Ecto neural progenitor cell (in vitro differentiated cells): ENCODE results near the gene CACNA1I.
"Not testable (repeated sequence)": the region's sequence is repeated elsewhere in the genome, so short reads cannot be mapped to it uniquely, and the experiment has no call there.

ENCODE experiments used
- DNase-seq: peaks from one replicate; pipeline ENCODE4 v3.0.0-alpha.2; 2018; ENCODE audit warnings: low spot score

Gene CACNA1I

GRCh38 chr22:39719559-39720450 is 149.3 kb downstream of the CACNA1I start:
- no peak for DNase-seq

GRCh38 chr22:39721206-39722031 is 150.9 kb downstream of the CACNA1I start:
- DNase-seq, result no peak

GRCh38 chr22:39722032-39722325 is 151.4 kb downstream of the CACNA1I start:
- no peak for DNase-seq

- no peak for DNase-seq
These were observed 151.9 kb downstream of the CACNA1I start for GRCh38 chr22:39722501-39722900.

- DNase-seq, result no peak
These were observed 152.9 kb downstream of the CACNA1I start for GRCh38 chr22:39723463-39723862.

GRCh38 chr22:39723899-39724351 is 153.4 kb downstream of the CACNA1I start:
- DNase-seq, result no peak

GRCh38 chr22:39724390-39724789 is 153.8 kb downstream of the CACNA1I start:
- peak; percentile 42 for DNase-seq

GRCh38 chr22:39724857-39725256 is 154.3 kb downstream of the CACNA1I start:
- no peak for DNase-seq

- DNase-seq, result peak; percentile 38
These were observed 154.9 kb downstream of the CACNA1I start for GRCh38 chr22:39725351-39726035.

- DNase-seq, result peak; percentile 37
These were observed 157.0 kb downstream of the CACNA1I start for GRCh38 chr22:39727541-39727940.

- no peak for DNase-seq
These were observed 157.8 kb downstream of the CACNA1I start for GRCh38 chr22:39728236-39728860.

GRCh38 chr22:39729141-39729934 is 158.8 kb downstream of the CACNA1I start:
- DNase-seq, result peak; percentile 37

GRCh38 chr22:39731481-39731880 is 160.9 kb downstream of the CACNA1I start:
- peak; percentile 41 for DNase-seq

- peak; percentile 44 for DNase-seq
These were observed 161.5 kb downstream of the CACNA1I start for GRCh38 chr22:39731881-39732555.

- DNase-seq, result no peak
These were observed 162.1 kb downstream of the CACNA1I start for GRCh38 chr22:39732625-39733024.

GRCh38 chr22:39733191-39733590 is 162.6 kb downstream of the CACNA1I start:
- DNase-seq, result no peak

- DNase-seq, result not testable (repeated sequence)
These were observed 163.5 kb downstream of the CACNA1I start for GRCh38 chr22:39734046-39734445.

GRCh38 chr22:39734866-39735265 is 164.3 kb downstream of the CACNA1I start:
- DNase-seq, result no peak

- no peak for DNase-seq
These were observed 165.2 kb downstream of the CACNA1I start for GRCh38 chr22:39735776-39736175.

- DNase-seq, result no peak
These were observed 168.2 kb downstream of the CACNA1I start for GRCh38 chr22:39738746-39739145.
